IMR-90 (cell line): Measurements from ENCODE around the gene TRMT1. TPM values are rescaled to one million over a fixed set of nuclear protein-coding genes. Genes with fewer than 3 reads are reported as not detected.

Experiments used
- ATAC-seq: fragments of 200-7000 bp; cut with Tn5 transposase; 2 replicates; pipeline ENCODE4 v1.9.1; 2020; ENCODE audit warnings: low read depth, mild to moderate bottlenecking, moderate library complexity
- BruUV-seq: library from RNA; stranded (reverse); fragments of 400-500 nt; replicated peaks from 2 replicates; lab custom pipeline; 2021; lab: Mats Ljungman, UMichigan
- CTCF ChIA-PET: fragments of 300-600 bp; formaldehyde crosslinking; extraction: SDS; loops from one replicate; lab custom pipeline; 2021; ENCODE audit warnings: antibody characterized with exemption; lab: Yijun Ruan, JAX
- POLR2A ChIA-PET: fragments of 300-600 bp; sonication (Branson Sonifier 250); formaldehyde crosslinking; loops from one replicate; lab custom pipeline; 2022; ENCODE audit warnings: antibody characterized with exemption; ENCODE audit not compliant: unreplicated experiment; lab: Charles Lee
- DNase-seq: peaks from one replicate; pipeline ENCODE4 v3.0.0; 2013
- H2AFZ ChIP-seq: replicated peaks from 2 replicates; pipeline ENCODE3; 2013; ENCODE audit warnings: low read length, mild to moderate bottlenecking; ENCODE audit not compliant: poor library complexity
- H2AK5ac ChIP-seq: 2 replicates; pipeline ENCODE4 v1.6.1; 2013; ENCODE audit warnings: low read depth, low read length, inconsistent platforms
- H2AK9ac ChIP-seq: replicated peaks from 2 replicates; pipeline ENCODE3; 2013; ENCODE audit warnings: mild to moderate bottlenecking, low read depth, low read length, moderate library complexity; ENCODE audit not compliant: poor library complexity
- H2BK120ac ChIP-seq: 2 replicates; pipeline ENCODE4 v1.6.1; 2013; ENCODE audit warnings: low read depth, low read length, inconsistent platforms
- H2BK15ac ChIP-seq: 3 replicates; pipeline ENCODE4 v1.6.1; 2013; ENCODE audit warnings: low read depth, low read length, inconsistent platforms
- H2BK20ac ChIP-seq: 2 replicates; pipeline ENCODE4 v1.6.1; 2013; ENCODE audit warnings: low read depth, mild to moderate bottlenecking, inconsistent platforms, low read length, moderate library complexity
- H2BK5ac ChIP-seq: 2 replicates; pipeline ENCODE4 v1.6.1; 2013; ENCODE audit warnings: mild to moderate bottlenecking, low read depth, low read length, inconsistent platforms; ENCODE audit not compliant: poor library complexity, severe bottlenecking
- H3K14ac ChIP-seq: replicated peaks from 2 replicates; pipeline ENCODE4 v1.6.1; 2013; ENCODE audit warnings: low read depth, low read length, inconsistent platforms
- H3K18ac ChIP-seq: 2 replicates; pipeline ENCODE4 v1.6.1; 2013; ENCODE audit warnings: low read depth, low read length, control low read depth
- H3K23ac ChIP-seq: 2 replicates; pipeline ENCODE4 v1.6.1; 2013; ENCODE audit warnings: low read depth, low read length, inconsistent platforms
- H3K27ac ChIP-seq: 2 replicates; pipeline ENCODE4 v1.5.1; 2013; ENCODE audit warnings: mild to moderate bottlenecking, control low read depth, low read length; ENCODE audit not compliant: insufficient read depth
- H3K27me3 ChIP-seq: 2 replicates; pipeline ENCODE4 v1.6.1; 2013; ENCODE audit warnings: low read length; ENCODE audit not compliant: control insufficient read depth, insufficient read depth
- H3K36me3 ChIP-seq: 2 replicates; pipeline ENCODE4 v1.6.1; 2013; ENCODE audit warnings: low read length, mixed read lengths; ENCODE audit not compliant: control insufficient read depth, insufficient read depth
- H3K4ac ChIP-seq: 2 replicates; pipeline ENCODE4 v1.6.1; 2013; ENCODE audit warnings: low read depth, low read length, inconsistent platforms
- H3K4me1 ChIP-seq: 2 replicates; pipeline ENCODE4 v1.6.1; 2013; ENCODE audit warnings: low read length, mixed read lengths; ENCODE audit not compliant: control insufficient read depth, insufficient read depth
- H3K4me2 ChIP-seq: 2 replicates; pipeline ENCODE4 v1.6.1; 2013; ENCODE audit warnings: low read depth, mild to moderate bottlenecking, control low read depth, low read length, moderate library complexity
- H3K4me3 ChIP-seq: 2 replicates; pipeline ENCODE4 v1.5.1; 2013; ENCODE audit warnings: low read depth, mild to moderate bottlenecking, control low read depth, low read length, moderate library complexity; ENCODE audit not compliant: insufficient read depth
- H3K56ac ChIP-seq: 2 replicates; pipeline ENCODE4 v1.6.1; 2013; ENCODE audit warnings: low read length, inconsistent platforms; ENCODE audit not compliant: insufficient read depth; ENCODE audit errors: extremely low read depth
- H3K79me1 ChIP-seq, 2 experiments: 2 replicates each; pipeline ENCODE4 v1.6.1; 2013; ENCODE audit warnings: low read length in 2 of 2, inconsistent platforms in 1 of 2, low read depth in 1 of 2
- H3K9ac ChIP-seq: 2 replicates; pipeline ENCODE4 v1.6.1; 2013; ENCODE audit warnings: low read depth, low read length, control low read depth
- H3K9me1 ChIP-seq: 2 replicates; pipeline ENCODE4 v1.6.1; 2013; ENCODE audit warnings: low read length, inconsistent platforms; ENCODE audit not compliant: insufficient read depth
- H3K9me3 ChIP-seq: 2 replicates; pipeline ENCODE4 v1.6.1; 2013; ENCODE audit warnings: low read length; ENCODE audit not compliant: control insufficient read depth, insufficient read depth
- H4K20me1 ChIP-seq: 2 replicates; pipeline ENCODE4 v1.6.1; 2013; ENCODE audit warnings: low read length, inconsistent platforms; ENCODE audit not compliant: insufficient read depth
- H4K5ac ChIP-seq: 2 replicates; pipeline ENCODE4 v1.6.1; 2013; ENCODE audit warnings: mild to moderate bottlenecking, low read depth, low read length, control low read depth
- H4K8ac ChIP-seq, 2 experiments: 2 replicates each; pipeline ENCODE4 v1.6.1; 2013; ENCODE audit warnings: low read depth in 2 of 2, low read length in 2 of 2, control low read depth in 1 of 2, inconsistent platforms in 1 of 2
- H4K91ac ChIP-seq: 2 replicates; pipeline ENCODE4 v1.6.1; 2013; ENCODE audit warnings: low read depth, low read length, inconsistent platforms; ENCODE audit not compliant: insufficient read depth
- BHLHE40 ChIP-seq: fragments of 150-350 bp; IDR thresholded peaks from 2 replicates; pipeline ENCODE4 v1.6.1; 2016; ENCODE audit warnings: mild to moderate bottlenecking, low read depth, low read length
- CHD1 ChIP-seq: IDR thresholded peaks from 2 replicates; pipeline ENCODE4 v1.6.1; 2012; ENCODE audit warnings: low read depth, low read length, improper control_type of control experiment
- FOS ChIP-seq: fragments of 150-350 bp; IDR thresholded peaks from 2 replicates; pipeline ENCODE4 v1.6.1; 2016; ENCODE audit warnings: low read depth, low read length
- MAFK ChIP-seq: IDR thresholded peaks from 2 replicates; pipeline ENCODE4 v1.6.1; 2012; ENCODE audit warnings: low read depth, low read length, improper control_type of control experiment
- MXI1 ChIP-seq: IDR thresholded peaks from 2 replicates; pipeline ENCODE4 v1.6.1; 2012; ENCODE audit warnings: low read depth, mild to moderate bottlenecking, low read length, moderate library complexity, borderline replicate concordance
- RCOR1 ChIP-seq: IDR thresholded peaks from 2 replicates; pipeline ENCODE4 v1.6.1; 2012; ENCODE audit warnings: mild to moderate bottlenecking, low read length, improper control_type of control experiment; ENCODE audit not compliant: insufficient replicate concordance
- RFX5 ChIP-seq: IDR thresholded peaks from 2 replicates; pipeline ENCODE4 v1.8.0; 2012; ENCODE audit warnings: low read depth, mild to moderate bottlenecking, low read length, moderate library complexity
- SMC3 ChIP-seq: fragments of 150-350 bp; IDR thresholded peaks from 2 replicates; pipeline ENCODE4 v1.6.1; 2016; ENCODE audit warnings: low read depth, mild to moderate bottlenecking, antibody characterized with exemption, low read length, moderate library complexity
- WGBS, 2 experiments: methylation state at CpG; one replicate each; pipeline versions ENCODE4 v1.1.5 to v1.1.7; 2013; ENCODE audit warnings: missing lambda C conversion rate in 2 of 2; ENCODE audit not compliant: insufficient read length in 1 of 2; ENCODE audit errors: extremely low coverage in 2 of 2; 5-methylcytosine and 5-hydroxymethylcytosine counted together
- dilution Hi-C: fragments of 300-500 bp; cut with HindIII; formaldehyde crosslinking; loops from one replicate; pipeline ENCODE4 v1.14.3; 2018; ENCODE audit warnings: low sequenced_read_pairs; ENCODE audit not compliant: unreplicated experiment
- in situ Hi-C: fragments of 300-500 bp; cut with MboI; formaldehyde crosslinking; loops from 3 replicates; pipeline ENCODE4 v1.14.3; 2019; ENCODE audit warnings: low sequenced_read_pairs, inconsistent platforms, mixed read lengths
- intact Hi-C: fragments of 100-400 bp; cut with micrococcal nuclease; formaldehyde crosslinking; loops from 2 replicates; pipeline ENCODE4 v1.10.0; 2022
- polyA plus RNA-seq, 3 experiments: library from polyadenylated mRNA; depleted of rRNA; stranded (reverse); fragments of >200 nt; gene quantifications; 2 replicates each; pipeline ENCODE4 v1.2.3, GENCODE V29; 2012; ENCODE audit warnings: low replicate concordance in 1 of 3
- total RNA-seq: library from RNA; depleted of rRNA; stranded (reverse); fragments of >200 nt; gene quantifications from 2 replicates; pipeline ENCODE4 v1.2.3, GENCODE V29; 2012
- TF ChIP-seq, protein P1 (sequence below): conservative IDR thresholded peaks from 2 replicates; pipeline ENCODE4 v1.5.1; 2012; ENCODE audit warnings: mild to moderate bottlenecking, low read depth, low read length, improper control_type of control experiment

TRMT1 gene
- total and polyA plus RNA-seq, 2 of the 4 experiments (the other 2 are of a cell fraction) = 28.3 to 56.0 TPM

GRCh38 chr19:13128583-13128982 lies 12.0 kb upstream of the TRMT1 start:
- no peak overlapping the region for H3K56ac ChIP-seq
- ATAC-seq (no peak), DNase-seq (no peak)
- H4K5ac ChIP-seq = no peak overlapping the region
- H3K14ac ChIP-seq = no peak overlapping the region
- no peak overlapping the region for H3K27ac ChIP-seq
- no CpG with 5 or more reads among the region's 1 CpG for WGBS, 2 experiments
- H3K9ac ChIP-seq = no peak overlapping the region
- H4K8ac ChIP-seq = no peak overlapping the region
- peaks cover 14% of the 10 kb centered on the region for H3K36me3 ChIP-seq
- peaks cover 13% of the 10 kb centered on the region; the same call in 1 of the 2 replicates for H3K4me1 ChIP-seq
- no peak overlapping the region for H2AK9ac ChIP-seq
- no TSS peak for BruUV-seq
- H3K4ac ChIP-seq = no peak overlapping the region
- H4K91ac ChIP-seq = no peak overlapping the region
- H2BK120ac ChIP-seq = no peak overlapping the region
- dilution Hi-C loops (no loop called here), intact Hi-C loops (no loop called here), in situ Hi-C loops (no loop called here)
- peaks cover 12 to 85% of the 10 kb centered on the region in 2 experiments; a peak in 3 of 4 replicates for H3K79me1 ChIP-seq
- H2BK5ac ChIP-seq = no peak overlapping the region
- H3K23ac ChIP-seq = no peak overlapping the region
- no peak overlapping the region for H3K18ac ChIP-seq
- H2AK5ac ChIP-seq = no peak overlapping the region
- H2BK20ac ChIP-seq = no peak overlapping the region
- POLR2A ChIA-PET = no interaction called here
- no peaks in the 10 kb centered on the region for H3K27me3 ChIP-seq
- H3K9me3 ChIP-seq = no peaks in the 10 kb centered on the region
- no peak overlapping the region for H3K4me3 ChIP-seq
- TF ChIP-seq, protein P1, sequence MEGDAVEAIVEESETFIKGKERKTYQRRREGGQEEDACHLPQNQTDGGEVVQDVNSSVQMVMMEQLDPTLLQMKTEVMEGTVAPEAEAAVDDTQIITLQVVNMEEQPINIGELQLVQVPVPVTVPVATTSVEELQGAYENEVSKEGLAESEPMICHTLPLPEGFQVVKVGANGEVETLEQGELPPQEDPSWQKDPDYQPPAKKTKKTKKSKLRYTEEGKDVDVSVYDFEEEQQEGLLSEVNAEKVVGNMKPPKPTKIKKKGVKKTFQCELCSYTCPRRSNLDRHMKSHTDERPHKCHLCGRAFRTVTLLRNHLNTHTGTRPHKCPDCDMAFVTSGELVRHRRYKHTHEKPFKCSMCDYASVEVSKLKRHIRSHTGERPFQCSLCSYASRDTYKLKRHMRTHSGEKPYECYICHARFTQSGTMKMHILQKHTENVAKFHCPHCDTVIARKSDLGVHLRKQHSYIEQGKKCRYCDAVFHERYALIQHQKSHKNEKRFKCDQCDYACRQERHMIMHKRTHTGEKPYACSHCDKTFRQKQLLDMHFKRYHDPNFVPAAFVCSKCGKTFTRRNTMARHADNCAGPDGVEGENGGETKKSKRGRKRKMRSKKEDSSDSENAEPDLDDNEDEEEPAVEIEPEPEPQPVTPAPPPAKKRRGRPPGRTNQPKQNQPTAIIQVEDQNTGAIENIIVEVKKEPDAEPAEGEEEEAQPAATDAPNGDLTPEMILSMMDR = no peak
- no peak for TF ChIP-seq MXI1
- TF ChIP-seq BHLHE40 = no peak
- no peak for TF ChIP-seq RFX5
- TF ChIP-seq FOS = no peak
- TF ChIP-seq SMC3 = no peak
- TF ChIP-seq CHD1 = no peak
- no peak for TF ChIP-seq RCOR1
- no peak for TF ChIP-seq MAFK
- CTCF ChIA-PET = no interaction called here
- H3K9me1 ChIP-seq = peaks cover 33% of the 10 kb centered on the region
- H3K4me2 ChIP-seq = no peak overlapping the region
- H4K20me1 ChIP-seq = peaks cover 90% of the 10 kb centered on the region
- H2BK15ac ChIP-seq = no peak overlapping the region
- no peak overlapping the region for H2AFZ ChIP-seq
